Stimulated activated naive B cell treated with anti-CD40 and anti-IgM and Interleukin-4, amounts not matched to agents 10 μg/mL and 1 μg/mL and 100 μg/mL, for 72 hours (primary cell): Measurements from ENCODE around the gene SLC25A26.
"Not testable (repeated sequence)": the region's sequence is repeated elsewhere in the genome, so short reads cannot be mapped to it uniquely, and the experiment has no call there.

ENCODE experiments used
- ATAC-seq, 2 donors: fragments of 150-1000 bp; cut with Tn5 transposase; replicated peaks; 2 replicates each; pipeline ENCODE4 v1.10.0; 2021; ENCODE audit warnings: moderate library complexity in 1 of 2
- DNase-seq: peaks from one replicate; pipeline ENCODE4 v3.0.0; 2021
- H3K27ac Mint-ChIP-seq: one replicate; pipeline ENCODE4 v1.8.0; 2022; ENCODE audit warnings: mild to moderate bottlenecking, mixed read lengths
- H3K27me3 Mint-ChIP-seq, 2 donors: one replicate each; pipeline ENCODE4 v1.8.0; 2022; ENCODE audit warnings: mixed read lengths in 2 of 2
- H3K36me3 Mint-ChIP-seq, 2 donors: one replicate each; pipeline ENCODE4 v1.8.0; 2022; ENCODE audit warnings: mixed read lengths in 2 of 2, mild to moderate bottlenecking in 1 of 2
- H3K4me1 Mint-ChIP-seq, 2 donors: one replicate each; pipeline ENCODE4 v1.8.0; 2022; ENCODE audit warnings: mixed read lengths in 2 of 2, mild to moderate bottlenecking in 1 of 2
- H3K4me3 Mint-ChIP-seq, 2 donors: one replicate each; pipeline ENCODE4 v1.8.0; 2022; ENCODE audit warnings: mild to moderate bottlenecking in 2 of 2, mixed read lengths in 2 of 2, moderate library complexity in 1 of 2
- H3K9me3 Mint-ChIP-seq, 2 donors: one replicate each; pipeline ENCODE4 v1.8.0; 2022; ENCODE audit warnings: mixed read lengths in 2 of 2, mild to moderate bottlenecking in 1 of 2

The SLC25A26 gene

DNA sequence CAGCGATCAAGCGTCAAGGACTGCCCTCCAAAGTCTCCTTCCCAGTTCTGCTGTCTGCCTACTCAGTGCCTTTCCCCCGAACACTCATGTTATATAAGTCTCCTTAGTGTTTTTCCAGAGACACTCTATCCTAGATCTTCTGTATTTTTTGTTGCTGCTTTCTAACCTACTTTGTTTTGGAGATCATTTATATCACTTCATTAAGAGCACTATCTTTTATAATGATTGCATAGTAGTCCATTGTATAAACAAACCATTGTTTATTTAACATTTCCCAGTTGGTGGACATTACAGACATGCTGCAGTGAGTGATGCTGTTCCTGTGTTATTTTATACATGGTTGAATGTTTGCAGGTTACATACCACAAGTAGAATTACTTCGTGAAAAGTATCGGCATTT lies 47.1 kb downstream of the SLC25A26 start:
- DNase-seq (no peak), ATAC-seq (no peak)
- H3K27me3 Mint-ChIP-seq = no peaks in the 10 kb centered on the region
- peaks cover 30 to 56% of the 10 kb centered on the region in 2 donors for H3K36me3 Mint-ChIP-seq
- no peak overlapping the region for H3K4me3 Mint-ChIP-seq
- H3K27ac Mint-ChIP-seq = no peak overlapping the region
- H3K9me3 Mint-ChIP-seq = peaks cover 0 to 3% of the 10 kb centered on the region in 2 donors
- peaks cover 21 to 26% of the 10 kb centered on the region in 2 donors for H3K4me1 Mint-ChIP-seq

DNA sequence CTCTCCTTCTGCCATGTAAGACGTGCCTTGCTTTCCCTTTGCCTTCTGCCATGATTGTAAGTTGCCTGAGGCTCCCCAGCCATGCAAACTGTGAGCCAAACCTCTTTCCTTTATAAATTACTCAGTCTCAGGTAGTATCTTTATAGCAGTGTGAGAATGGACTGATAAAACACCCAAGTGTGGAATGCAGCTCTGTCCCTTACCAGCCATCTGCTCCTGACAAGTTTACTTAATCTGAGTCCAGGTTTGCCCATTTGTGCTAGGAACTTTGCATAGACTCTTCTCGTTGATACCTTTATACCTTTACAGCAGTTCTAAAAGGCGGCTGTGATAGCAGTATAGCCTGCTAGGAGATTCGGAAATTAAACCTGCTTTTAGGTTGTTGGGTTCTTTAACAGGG lies 48.1 kb downstream of the SLC25A26 start:
- ATAC-seq (no peak), DNase-seq (no peak)
- H3K4me1 Mint-ChIP-seq = peaks cover 21 to 26% of the 10 kb centered on the region in 2 donors
- no peak overlapping the region for H3K4me3 Mint-ChIP-seq
- H3K9me3 Mint-ChIP-seq = peaks cover 0 to 3% of the 10 kb centered on the region in 2 donors
- no peak overlapping the region for H3K27ac Mint-ChIP-seq
- H3K27me3 Mint-ChIP-seq = no peaks in the 10 kb centered on the region
- peaks cover 25 to 57% of the 10 kb centered on the region in 2 donors for H3K36me3 Mint-ChIP-seq

DNA sequence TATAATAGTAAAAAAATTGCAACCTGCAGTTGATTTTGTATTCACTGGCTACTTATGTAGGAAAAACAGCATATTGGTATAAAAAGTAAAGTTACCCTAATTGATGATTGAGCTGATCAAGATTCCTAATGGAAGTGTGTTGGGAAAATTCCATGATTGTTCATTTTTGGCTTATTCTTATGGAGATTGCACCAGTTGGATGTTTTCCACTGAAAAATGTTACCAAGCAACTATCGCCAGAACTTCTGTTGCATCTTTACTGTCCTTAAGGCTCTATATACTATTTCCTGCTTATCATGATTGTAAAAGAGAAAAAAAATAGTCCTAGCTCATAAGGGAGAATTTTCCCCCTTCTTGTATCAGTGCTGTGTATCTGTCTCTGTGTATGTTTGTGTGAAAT lies 48.6 kb downstream of the SLC25A26 start:
- Mint-ChIP-seq H3K9me3 (peaks cover 0 to 3% of the 10 kb centered on the region in 2 donors), H3K4me1 (peaks cover 21 to 26% of the 10 kb centered on the region in 2 donors), H3K4me3 (no peak overlapping the region), H3K27ac (no peak overlapping the region), H3K36me3 (peaks cover 25 to 52% of the 10 kb centered on the region in 2 donors), H3K27me3 (no peaks in the 10 kb centered on the region)
- DNase-seq (no peak), ATAC-seq (no peak)

DNA sequence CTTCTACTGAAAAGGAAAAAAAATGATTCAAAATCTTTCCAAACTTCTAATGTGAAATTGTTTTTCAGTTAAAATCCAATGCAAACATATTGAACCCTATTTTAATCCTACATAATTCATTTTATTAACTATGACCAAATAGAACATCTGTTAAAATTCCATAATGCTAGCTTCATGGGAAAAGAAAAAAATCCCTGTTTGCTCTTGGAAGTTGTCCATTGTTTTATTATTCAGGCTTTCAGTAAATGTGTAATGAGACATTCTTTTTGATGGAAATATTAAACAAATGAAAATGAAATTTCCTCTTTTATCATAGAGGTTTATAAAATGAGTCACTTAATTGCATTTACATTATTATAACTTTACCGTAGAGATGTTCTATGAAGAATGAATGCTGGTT lies 49.5 kb downstream of the SLC25A26 start:
- ATAC-seq (no peak), DNase-seq (no peak)
- H3K27ac Mint-ChIP-seq = no peak overlapping the region
- peaks cover 21 to 26% of the 10 kb centered on the region in 2 donors for H3K4me1 Mint-ChIP-seq
- peaks cover 25 to 52% of the 10 kb centered on the region in 2 donors for H3K36me3 Mint-ChIP-seq
- H3K9me3 Mint-ChIP-seq = peaks cover 0 to 3% of the 10 kb centered on the region in 2 donors
- no peak overlapping the region for H3K4me3 Mint-ChIP-seq
- H3K27me3 Mint-ChIP-seq = no peaks in the 10 kb centered on the region

DNA sequence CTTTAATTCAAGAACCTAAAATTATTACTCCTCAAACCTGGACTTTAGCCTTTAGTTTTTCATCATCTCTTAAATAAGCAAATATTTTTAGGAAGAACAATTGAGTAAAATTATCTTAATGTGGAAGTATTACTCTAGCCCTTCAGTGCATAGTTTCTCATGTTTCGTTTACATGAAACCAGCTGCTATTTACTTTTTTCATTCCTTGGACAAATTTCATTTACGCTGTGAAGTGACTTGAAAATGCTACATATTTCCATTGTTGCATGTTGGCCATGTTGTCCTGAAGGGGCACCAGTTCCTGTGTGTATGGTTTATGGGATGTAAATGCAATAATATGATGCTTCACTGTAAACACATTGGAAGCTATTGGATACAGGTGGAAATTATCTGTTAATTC lies 49.9 kb downstream of the SLC25A26 start:
- Mint-ChIP-seq H3K4me1 (peaks cover 21 to 26% of the 10 kb centered on the region in 2 donors), H3K27me3 (no peaks in the 10 kb centered on the region), H3K36me3 (peaks cover 25 to 52% of the 10 kb centered on the region in 2 donors), H3K9me3 (peaks cover 0 to 3% of the 10 kb centered on the region in 2 donors), H3K4me3 (no peak overlapping the region), H3K27ac (no peak overlapping the region)
- no peak for ATAC-seq
- no peak for DNase-seq

DNA sequence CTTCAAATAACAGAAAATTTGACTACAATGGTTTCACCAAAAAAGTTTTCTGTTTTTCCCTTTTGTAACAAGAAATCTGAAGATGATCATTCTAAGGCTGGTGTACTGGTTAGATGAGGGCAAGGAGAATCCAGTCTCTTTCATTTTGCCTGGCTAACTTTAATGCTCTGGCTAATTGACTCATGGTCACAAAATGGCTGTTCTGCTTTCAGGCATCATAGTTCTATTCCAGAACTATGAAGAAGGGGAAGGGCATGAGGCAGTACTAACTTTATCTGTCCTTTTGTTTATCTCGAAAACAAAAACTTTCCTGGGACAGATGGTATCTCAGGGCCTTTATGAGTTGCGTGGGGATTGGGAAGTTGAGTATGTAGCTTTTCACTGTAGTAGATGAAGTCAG lies 50.4 kb downstream of the SLC25A26 start:
- H3K27me3 Mint-ChIP-seq = no peaks in the 10 kb centered on the region
- H3K36me3 Mint-ChIP-seq = peaks cover 25 to 52% of the 10 kb centered on the region in 2 donors
- ATAC-seq (no peak), DNase-seq (no peak)
- no peak overlapping the region for H3K4me3 Mint-ChIP-seq
- peaks cover 0 to 3% of the 10 kb centered on the region in 2 donors for H3K9me3 Mint-ChIP-seq
- peaks cover 21 to 26% of the 10 kb centered on the region in 2 donors for H3K4me1 Mint-ChIP-seq
- H3K27ac Mint-ChIP-seq = no peak overlapping the region

DNA sequence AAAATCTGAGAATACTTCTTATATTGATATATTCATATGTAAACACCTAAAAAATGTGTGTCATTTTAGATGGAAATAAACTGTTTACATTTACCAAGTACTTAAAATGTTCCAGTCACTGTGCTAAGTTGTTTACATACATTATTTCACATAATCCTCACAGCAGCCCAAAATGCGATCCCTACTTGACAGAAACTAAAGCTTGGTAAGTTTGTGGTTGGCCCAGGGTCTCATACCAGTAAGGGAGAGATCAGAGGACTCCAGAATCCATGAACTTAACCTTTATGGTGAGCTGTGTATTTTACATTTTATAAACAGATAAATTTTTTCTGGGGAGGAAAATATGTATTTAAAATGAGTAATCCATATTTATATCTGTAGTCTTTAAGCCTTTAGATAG lies 51.2 kb downstream of the SLC25A26 start:
- ATAC-seq (no peak), DNase-seq (no peak)
- no peaks in the 10 kb centered on the region for H3K27me3 Mint-ChIP-seq
- no peak overlapping the region for H3K4me3 Mint-ChIP-seq
- H3K36me3 Mint-ChIP-seq = peaks cover 29 to 49% of the 10 kb centered on the region in 2 donors
- H3K27ac Mint-ChIP-seq = no peak overlapping the region
- peaks cover 16 to 24% of the 10 kb centered on the region in 2 donors for H3K4me1 Mint-ChIP-seq
- peaks cover 0 to 3% of the 10 kb centered on the region in 2 donors for H3K9me3 Mint-ChIP-seq

DNA sequence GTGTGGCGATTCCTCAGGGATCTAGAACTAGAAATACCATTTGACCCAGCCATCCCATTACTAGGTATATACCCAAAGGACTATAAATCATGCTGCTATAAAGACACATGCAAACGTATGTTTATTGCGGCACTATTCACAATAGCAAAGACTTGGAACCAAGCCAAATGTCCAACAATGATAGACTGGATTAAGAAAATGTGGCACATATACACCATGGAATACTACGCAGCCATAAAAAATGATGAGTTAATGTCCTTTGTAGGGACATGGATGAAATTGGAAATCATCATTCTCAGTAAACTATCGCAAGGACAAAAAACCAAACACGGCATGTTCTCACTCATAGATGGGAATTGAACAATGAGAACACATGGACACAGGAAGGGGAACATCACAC lies 54.0 kb downstream of the SLC25A26 start:
- not testable (repeated sequence) for H3K27me3 Mint-ChIP-seq, H3K9me3 Mint-ChIP-seq, H3K27ac Mint-ChIP-seq, H3K4me3 Mint-ChIP-seq, DNase-seq, H3K4me1 Mint-ChIP-seq, ATAC-seq
- H3K36me3 Mint-ChIP-seq = peaks cover 13 to 24% of the 10 kb centered on the region in 2 donors

DNA sequence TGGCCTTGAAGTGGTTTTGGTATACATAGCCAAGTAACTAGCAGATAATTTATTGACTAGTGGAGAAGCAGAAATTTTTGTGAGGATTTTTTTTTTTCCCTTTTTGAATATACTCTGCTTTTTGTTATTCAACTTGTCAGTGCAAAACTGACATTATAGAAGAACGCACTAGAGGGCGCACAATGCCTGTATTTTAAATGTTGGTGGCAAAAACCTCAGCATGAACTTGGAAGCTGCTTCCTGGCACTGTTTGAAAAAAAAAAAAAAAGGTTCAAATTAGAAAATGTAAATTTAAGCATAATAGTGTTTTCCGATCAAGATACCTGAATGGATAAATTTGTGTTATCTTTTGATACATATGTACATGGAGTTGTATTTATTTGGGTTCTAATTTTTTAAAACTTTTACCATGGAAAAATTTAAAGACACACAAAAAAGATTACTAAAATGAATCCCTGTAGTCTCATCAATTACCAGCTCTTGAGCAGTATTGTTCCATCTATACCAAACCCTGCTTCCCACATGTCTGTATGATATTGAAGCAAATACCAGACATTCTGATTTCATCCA lies 56.0 kb downstream of the SLC25A26 start:
- Mint-ChIP-seq H3K27me3 (no peaks in the 10 kb centered on the region), H3K4me1 (peaks cover 0 to 6% of the 10 kb centered on the region in 2 donors), H3K9me3 (no peaks in the 10 kb centered on the region), H3K36me3 (peaks cover 7 to 18% of the 10 kb centered on the region in 2 donors), H3K27ac (no peak overlapping the region), H3K4me3 (no peak overlapping the region)
- DNase-seq (peak; percentile 40), ATAC-seq (peak in 1 of 2 donors; percentile 34)

DNA sequence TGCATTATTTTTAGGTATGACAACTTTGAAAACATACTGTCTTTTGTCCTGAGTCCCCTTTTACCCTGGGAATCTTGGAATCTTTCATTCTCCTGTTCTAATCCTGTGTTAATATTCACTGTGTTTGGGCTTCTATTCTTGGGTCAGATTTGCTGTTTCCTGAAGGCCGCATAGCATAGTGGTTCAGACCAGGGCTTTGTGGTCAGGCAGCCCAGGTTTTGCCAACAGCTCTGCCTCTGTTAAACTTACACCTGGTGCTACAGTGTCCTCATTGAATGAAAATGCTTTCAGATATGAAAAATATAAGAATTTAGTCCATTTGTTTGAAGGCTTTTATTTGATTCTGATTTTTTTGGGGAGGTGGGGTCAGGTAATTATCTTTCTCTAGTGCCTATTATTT lies 58.4 kb downstream of the SLC25A26 start:
- no peak overlapping the region for H3K27ac Mint-ChIP-seq

DNA sequence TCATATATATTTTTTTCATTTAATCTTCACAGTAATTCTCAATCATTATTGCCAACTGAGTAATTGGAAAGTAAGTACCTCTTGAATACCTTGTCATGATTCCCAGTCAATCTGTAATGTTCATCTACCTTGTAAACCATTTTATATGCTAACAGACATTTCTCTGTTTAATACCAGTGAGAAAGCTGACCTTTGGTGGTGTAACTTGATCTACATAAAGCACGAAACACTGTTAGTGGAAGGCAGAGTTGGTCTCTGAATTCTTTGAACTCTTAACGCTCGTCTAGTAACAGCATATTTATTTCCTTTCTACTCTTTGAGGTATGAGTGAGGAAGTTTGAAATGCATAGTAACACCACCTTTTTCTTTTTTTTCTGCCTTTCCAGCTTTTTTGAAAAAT lies 59.5 kb downstream of the SLC25A26 start:
- DNase-seq = no peak
- no peak for ATAC-seq
- peaks cover 0 to 11% of the 10 kb centered on the region in 2 donors for H3K4me1 Mint-ChIP-seq
- no peak overlapping the region for H3K27ac Mint-ChIP-seq
- H3K27me3 Mint-ChIP-seq = no peaks in the 10 kb centered on the region
- no peak overlapping the region for H3K4me3 Mint-ChIP-seq
- no peaks in the 10 kb centered on the region for H3K9me3 Mint-ChIP-seq
- H3K36me3 Mint-ChIP-seq = peaks cover 7 to 14% of the 10 kb centered on the region in 2 donors

More for the DNA sequence above, 58.4 kb downstream of the SLC25A26 start:
- H3K36me3 Mint-ChIP-seq = peaks cover 7 to 14% of the 10 kb centered on the region in 2 donors
- H3K9me3 Mint-ChIP-seq = no peaks in the 10 kb centered on the region
- DNase-seq (no peak), ATAC-seq (no peak)
- H3K27me3 Mint-ChIP-seq = no peaks in the 10 kb centered on the region
- no peak overlapping the region for H3K4me3 Mint-ChIP-seq
- H3K4me1 Mint-ChIP-seq = peaks cover 0 to 6% of the 10 kb centered on the region in 2 donors

DNA sequence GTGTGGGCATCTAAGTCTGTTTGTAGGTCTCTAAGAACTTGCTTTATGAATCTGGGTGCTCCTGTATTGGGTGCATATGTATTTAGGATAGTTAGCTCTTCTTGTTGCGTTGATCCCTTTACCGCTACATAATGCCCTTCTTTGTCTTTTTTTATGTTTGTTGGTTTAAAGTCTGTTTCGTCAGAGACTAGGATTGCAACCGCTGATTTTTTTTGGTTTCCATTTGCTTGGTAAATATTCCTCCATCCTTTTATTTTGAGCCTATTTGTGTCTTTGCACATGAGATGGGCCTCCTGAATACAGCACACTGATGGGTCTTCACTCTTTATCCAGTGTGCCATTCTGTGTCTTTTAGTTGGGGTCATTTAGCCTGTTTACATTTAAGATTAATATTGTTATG lies 71.1 kb downstream of the SLC25A26 start:
- H3K27ac Mint-ChIP-seq, ATAC-seq: not testable (repeated sequence)

DNA sequence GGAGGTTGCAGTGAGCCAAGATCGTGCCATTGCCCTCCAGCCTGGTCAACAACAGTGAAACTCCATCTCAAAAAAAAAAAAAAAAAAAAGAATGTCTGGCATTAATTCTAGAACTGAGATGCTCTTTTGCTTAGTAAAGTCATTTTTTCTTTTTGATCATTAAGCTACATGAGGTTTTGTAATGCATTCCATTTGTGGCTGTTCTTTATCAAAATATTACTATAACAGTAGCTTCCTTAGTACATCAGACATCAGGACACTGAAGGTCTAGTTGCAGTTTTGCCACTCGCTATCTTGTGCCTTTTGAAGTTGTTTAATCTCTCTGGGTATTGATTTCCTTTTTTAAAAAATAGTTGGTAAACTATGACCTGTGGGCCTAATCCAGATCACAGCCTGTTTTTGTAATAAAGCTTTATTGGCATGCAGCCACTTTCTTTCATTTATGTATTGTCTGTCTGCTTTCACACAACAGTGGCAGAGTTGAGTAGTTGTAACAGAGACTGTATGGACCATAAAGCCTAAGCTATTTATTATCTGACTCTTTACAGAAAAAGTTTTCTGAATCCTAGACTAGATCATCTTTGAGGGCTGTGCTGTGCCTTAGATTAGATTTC lies 76.6 kb downstream of the SLC25A26 start:
- H3K4me3 Mint-ChIP-seq = no peak overlapping the region
- no peak overlapping the region for H3K27ac Mint-ChIP-seq
- DNase-seq (no peak), ATAC-seq (no peak)
- no peaks in the 10 kb centered on the region for H3K27me3 Mint-ChIP-seq
- peaks cover 19 to 31% of the 10 kb centered on the region in 2 donors for H3K4me1 Mint-ChIP-seq
- peaks cover 0 to 1% of the 10 kb centered on the region in 2 donors for H3K9me3 Mint-ChIP-seq
- H3K36me3 Mint-ChIP-seq = peaks cover 1 to 6% of the 10 kb centered on the region in 2 donors

More for the DNA sequence above, 71.1 kb downstream of the SLC25A26 start:
- Mint-ChIP-seq H3K4me1 (peaks cover 29 to 68% of the 10 kb centered on the region in 2 donors), H3K36me3 (peaks cover 25 to 42% of the 10 kb centered on the region in 2 donors), H3K9me3 (peaks cover 0 to 19% of the 10 kb centered on the region in 2 donors)
- H3K27me3 Mint-ChIP-seq, H3K4me3 Mint-ChIP-seq, DNase-seq: not testable (repeated sequence)

DNA sequence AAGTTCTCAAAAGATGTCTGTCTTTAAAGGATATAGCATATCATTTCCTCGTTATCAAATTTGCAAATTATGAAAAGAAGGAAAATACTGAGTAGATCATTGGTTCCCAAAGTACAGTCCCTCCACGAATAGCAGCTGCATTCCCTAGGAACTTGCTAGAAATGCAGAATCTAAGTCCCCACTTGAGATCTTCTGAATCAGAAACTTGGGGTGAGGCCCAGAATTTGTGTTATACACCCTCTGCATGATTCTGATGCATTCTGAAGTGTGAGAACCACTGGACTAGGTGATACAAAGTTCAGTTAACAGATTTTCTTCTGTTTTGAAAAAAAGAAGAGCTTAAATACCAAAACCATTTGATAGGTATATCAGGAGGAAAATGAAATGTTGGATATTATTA lies 77.1 kb downstream of the SLC25A26 start:
- Mint-ChIP-seq H3K36me3 (peaks cover 2 to 4% of the 10 kb centered on the region in 2 donors), H3K27ac (no peak overlapping the region), H3K9me3 (no peaks in the 10 kb centered on the region), H3K4me3 (no peak overlapping the region), H3K27me3 (no peaks in the 10 kb centered on the region), H3K4me1 (peaks cover 20 to 31% of the 10 kb centered on the region in 2 donors)
- ATAC-seq = no peak
- DNase-seq = no peak

DNA sequence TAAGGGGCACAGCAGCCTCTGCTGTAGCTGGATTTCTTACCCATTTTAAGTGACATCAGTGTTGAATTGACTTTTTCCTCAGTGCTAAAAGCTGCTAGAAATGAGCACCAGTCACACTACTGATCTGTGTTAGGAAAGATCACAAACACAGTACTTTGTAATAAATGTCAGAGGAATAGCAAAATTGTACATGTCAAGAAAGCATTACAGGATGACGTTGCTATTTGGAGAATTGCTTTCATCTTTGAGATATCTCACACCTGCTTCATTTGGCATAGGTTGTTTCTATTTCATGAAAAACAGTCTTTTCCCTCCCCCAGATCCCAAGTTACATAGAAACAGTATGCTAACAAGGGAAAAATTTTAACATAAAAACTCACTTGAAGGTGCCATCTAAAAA lies 77.8 kb downstream of the SLC25A26 start:
- H3K9me3 Mint-ChIP-seq = no peaks in the 10 kb centered on the region
- H3K36me3 Mint-ChIP-seq = peaks cover 0 to 4% of the 10 kb centered on the region in 2 donors
- no peak overlapping the region for H3K27ac Mint-ChIP-seq
- peaks cover 21 to 32% of the 10 kb centered on the region in 2 donors for H3K4me1 Mint-ChIP-seq
- ATAC-seq (no peak), DNase-seq (no peak)
- H3K4me3 Mint-ChIP-seq = no peak overlapping the region
- H3K27me3 Mint-ChIP-seq = no peaks in the 10 kb centered on the region
